Renal cortical epithelial cell (primary cell): ENCODE measurements around the gene TMEM39B. TPM values are rescaled to one million over a fixed set of nuclear protein-coding genes. Genes with fewer than 3 reads are reported as not detected.
A peak's percentile ranks its signal among the peaks of the same experiment; 100 is the strongest.
"Not testable (repeated sequence)": the region's sequence is repeated elsewhere in the genome, so short reads cannot be mapped to it uniquely, and the experiment has no call there.

Experiments
- DNase-seq: peaks from one replicate; pipeline ENCODE4 v3.0.0-alpha.2; 2011; ENCODE audit warnings: low read depth
- total RNA-seq: library from RNA; depleted of rRNA; stranded (reverse); fragments of >200 nt; gene quantifications from 2 replicates; pipeline ENCODE4 v1.2.3, GENCODE V29; 2014

TMEM39B gene
- total RNA-seq, 1 donor from 2014 or later: 4.7 TPM

GRCh38 chr1:32111789-32112188 lies 39.0 kb downstream of the TMEM39B start:
- peak; percentile 46 for DNase-seq

DNA sequence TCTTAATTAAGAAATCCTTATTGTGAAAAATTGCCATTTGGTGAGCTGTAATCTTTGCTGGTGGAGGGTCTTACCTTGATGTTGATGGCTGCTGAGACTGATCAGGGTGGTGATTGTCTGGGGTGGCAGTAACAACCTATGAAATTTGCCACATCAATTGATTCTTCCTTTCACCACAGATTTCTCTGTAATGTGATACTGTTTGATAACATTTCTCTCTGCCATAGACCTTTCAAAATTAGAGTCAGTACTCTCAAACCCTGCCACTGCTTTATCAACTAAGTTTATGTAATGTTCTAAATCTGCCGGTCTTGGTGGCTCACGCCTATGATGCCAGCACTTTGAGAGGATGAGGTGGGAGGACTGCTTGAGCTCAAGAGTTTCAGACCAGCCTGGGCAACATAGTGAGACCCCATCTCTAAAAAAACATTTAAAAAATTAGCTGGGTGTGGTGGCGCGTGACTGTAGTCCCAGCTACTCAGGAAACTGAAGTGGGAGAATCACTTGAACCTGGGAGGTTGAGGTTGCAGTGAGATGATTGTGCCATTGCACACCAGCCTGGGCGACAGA lies 40.2 kb downstream of the TMEM39B start:
- DNase-seq: no peak

DNA sequence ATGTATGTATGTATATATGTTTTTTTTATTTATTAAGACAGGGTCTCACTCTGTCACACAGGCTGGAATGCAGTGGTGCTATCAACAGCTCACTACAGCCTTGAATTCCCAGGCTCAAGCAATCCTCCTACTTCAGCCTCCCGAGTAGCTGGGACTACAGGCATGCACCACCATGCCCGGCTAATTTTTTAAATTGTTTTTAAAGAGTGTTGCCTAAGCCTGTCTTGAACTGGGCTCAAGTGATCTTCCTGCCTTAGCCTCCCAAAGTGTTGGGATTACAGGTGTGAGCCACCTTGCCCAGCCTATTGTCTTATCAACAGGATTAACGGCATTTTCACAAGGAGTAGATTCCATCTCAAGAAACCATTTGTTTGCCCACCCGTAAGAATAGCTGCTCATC lies 40.7 kb downstream of the TMEM39B start:
- not testable (repeated sequence) for DNase-seq

DNA sequence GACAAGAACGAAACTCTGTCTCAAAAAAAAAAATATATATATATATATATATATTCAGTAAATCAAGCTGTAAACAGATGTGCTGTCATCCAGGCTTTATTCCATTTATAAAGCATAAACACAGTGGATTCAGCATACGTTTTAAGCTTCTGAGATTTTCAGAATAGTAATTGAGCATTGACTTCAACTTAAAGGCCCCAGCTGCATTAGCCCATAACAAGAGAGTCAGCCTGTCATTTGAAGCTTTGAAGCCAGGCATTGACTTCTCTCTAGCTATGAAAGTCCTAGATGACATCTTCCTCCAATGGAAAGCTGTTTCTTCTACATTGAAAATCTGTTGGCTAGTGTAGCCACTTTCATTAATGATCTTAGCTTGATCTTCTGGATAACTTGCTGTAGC lies 41.7 kb downstream of the TMEM39B start:
- no peak for DNase-seq

DNA sequence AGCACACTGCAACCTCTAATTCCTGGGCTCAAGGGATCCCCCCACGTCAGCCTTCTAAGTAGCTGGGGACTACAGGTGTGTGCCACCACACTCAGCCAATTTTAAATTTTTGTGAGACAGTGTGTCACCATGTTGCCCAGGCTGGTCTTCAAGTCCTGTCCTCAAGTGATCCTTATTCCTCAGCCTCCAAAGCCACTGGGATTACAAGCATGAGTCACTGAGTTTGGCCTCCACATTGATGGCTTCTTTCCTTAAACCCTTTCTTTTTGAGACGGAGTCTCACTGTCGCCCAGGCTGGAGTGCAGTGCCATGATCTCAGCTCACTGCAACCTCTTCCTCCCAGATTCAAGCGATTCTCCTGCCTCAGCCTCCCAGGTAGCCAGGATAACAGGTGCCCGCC lies 42.8 kb downstream of the TMEM39B start:
- DNase-seq: no peak

DNA sequence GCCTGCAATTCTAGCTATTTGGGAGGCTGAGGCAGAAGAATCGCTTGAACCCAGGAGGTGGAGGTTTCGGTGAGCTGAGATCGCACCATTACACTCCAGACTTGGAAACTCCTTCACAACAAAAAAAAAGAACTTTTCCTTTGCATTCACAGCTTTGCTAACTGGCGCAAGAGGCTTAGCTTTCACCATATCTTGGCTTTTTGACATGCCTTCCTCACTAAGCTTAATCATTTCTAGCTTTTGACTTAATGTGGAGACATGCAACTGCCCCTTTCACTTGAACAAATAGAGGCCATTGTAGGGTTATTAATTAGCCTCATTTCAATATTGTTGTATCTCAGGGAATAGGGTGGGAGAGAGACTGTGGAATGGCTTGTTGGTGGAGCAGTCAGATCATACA lies 43.8 kb downstream of the TMEM39B start:
- DNase-seq: peak; percentile 72

GRCh38 chr1:32122151-32122550 lies 49.4 kb downstream of the TMEM39B start:
- DNase-seq: no peak

DNA sequence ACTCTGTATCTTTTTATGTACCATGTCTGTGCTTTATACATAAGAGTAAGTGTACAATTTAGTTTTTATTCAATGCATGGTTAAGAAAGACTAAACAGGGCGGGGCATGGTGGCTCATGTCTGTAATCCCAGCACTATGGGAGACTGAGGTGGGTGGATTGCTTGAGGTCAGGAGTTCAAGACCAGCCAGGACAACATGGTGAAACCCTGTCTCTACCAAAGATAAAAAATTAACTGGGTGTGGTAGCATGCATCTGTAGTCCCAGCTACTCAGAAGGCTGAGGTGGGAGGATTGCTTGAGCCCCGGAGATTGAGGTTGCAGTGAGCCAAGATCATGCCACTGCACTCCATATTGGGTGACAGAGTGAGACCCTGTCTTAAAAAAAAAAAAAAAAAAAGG lies 50.6 kb downstream of the TMEM39B start:
- DNase-seq: not testable (repeated sequence)

GRCh38 chr1:32125313-32125712 lies 52.6 kb downstream of the TMEM39B start:
- DNase-seq: no peak

DNA sequence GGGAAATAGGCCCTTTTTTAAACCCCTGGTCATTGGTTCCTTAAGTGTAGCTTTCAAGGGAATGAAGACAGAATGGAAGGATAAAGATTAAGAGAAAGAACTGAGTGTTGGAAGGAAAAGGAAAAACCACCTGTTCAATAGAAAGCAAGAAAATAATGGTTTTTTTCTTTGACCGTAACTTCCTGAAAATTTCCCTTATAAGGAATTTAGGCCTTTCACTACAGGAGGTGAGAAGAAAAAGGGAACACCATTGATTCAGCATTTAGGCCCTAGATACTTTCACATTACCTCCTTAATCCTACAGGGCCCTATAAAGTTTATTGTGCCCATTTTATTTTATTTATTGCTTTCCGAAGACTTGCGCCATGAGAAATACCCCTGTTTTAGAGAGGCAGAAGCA lies 54.0 kb downstream of the TMEM39B start:
- DNase-seq: no peak

DNA sequence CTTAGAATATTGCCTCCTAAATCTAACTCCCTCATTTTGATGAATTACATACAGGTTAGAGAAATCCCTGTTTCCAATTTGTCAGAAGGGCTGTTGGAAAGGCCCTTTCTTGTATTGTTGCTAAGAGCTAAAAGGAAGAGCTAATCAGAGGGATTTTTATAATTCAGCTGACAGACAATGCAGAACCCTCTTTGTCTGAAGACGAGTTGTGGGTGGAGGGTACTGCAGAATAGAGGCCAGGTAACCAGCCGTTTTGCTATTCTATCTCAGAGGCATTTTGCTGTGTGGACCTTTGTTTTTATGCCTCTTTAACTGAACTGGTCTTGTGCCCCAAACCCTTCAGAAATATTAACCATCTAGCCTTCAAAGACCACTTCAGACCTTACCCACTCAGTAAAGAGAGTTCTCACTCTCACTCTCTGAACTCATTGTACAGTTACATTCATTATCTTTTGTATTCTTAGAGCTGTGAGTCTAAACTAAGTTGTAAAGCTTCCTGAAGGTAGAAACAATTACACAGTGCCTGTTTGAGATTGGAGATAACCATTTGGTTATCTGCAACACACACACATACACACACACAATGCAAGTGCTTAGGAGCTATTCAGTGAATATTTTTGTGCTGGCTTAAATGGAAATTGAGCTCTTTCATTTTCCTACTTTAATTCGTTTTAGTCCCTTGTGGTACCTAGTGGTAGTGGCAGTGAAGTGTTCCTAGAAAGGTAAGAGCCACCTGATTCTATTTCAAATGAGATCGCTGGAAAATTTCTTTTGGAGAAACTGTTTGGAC lies 54.9 kb downstream of the TMEM39B start:
- no peak for DNase-seq

- DNase-seq: no peak
Observed at GRCh38 chr1:32128479-32128878, 55.7 kb downstream of the TMEM39B start.

DNA sequence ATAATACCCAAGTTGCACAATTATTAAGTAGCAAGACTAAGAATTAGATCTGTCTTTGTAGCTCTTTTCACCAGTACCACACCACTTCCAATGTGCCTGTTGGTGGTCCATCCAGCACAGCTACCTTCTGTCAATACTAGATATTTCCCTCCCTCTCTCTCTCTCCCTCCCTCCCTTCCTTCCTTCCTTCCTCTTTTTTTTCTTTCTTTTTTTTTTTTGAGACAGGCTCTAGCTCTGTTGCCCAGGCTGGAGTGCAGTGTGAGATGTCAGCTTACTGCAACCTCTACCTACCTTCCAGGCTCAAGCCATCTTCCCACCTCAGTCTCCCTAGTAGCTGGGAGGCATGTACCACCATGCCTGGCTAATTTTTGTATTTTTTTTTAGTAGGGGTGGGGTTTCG lies 56.2 kb downstream of the TMEM39B start:
- DNase-seq: no peak

GRCh38 chr1:32133950-32134280 lies 61.2 kb downstream of the TMEM39B start:
- DNase-seq: not testable (repeated sequence)

- DNase-seq: no peak
Observed at GRCh38 chr1:32137111-32137510, 64.4 kb downstream of the TMEM39B start.

DNA sequence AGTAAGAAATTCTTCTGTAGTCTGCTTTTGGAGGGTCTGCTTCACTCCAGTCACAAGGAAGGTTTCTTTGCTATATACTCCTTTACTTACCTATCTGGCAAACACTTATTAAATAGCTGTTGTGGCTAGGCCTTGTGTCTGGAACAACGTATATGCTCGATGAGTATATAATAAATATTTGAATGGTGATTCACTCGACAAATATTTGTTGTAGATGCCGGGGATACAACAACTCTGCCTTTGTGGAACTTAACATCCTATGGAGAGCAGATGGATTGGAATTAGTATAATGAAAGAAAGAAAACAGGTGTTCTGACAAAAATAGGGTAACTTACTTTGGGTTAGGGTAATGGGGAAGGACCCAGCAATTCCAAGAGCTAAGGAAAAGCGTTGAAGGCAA lies 66.2 kb downstream of the TMEM39B start:
- DNase-seq: peak; percentile 18

GRCh38 chr1:32142446-32143301 lies 69.9 kb downstream of the TMEM39B start:
- DNase-seq: peak; percentile 53

- DNase-seq: not testable (repeated sequence)
Observed at GRCh38 chr1:32143302-32143695, 70.6 kb downstream of the TMEM39B start.

DNA sequence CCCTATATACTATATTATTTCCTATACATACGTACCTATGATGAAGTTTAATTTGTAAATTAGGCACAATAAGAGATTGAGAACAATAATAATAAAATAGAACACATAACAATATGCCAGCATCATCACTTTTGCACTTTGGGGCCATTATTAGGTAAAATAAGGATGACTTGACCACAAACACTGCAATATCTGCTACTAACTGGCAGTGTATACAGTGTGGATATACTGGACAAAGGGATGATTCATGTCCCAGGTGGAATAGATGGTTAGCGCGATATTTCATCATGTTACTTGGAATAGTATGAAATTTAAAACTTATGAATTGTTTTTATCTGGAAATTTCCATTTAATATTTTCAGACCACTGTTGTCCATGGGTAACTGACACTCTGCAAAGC lies 71.3 kb downstream of the TMEM39B start:
- no peak for DNase-seq

DNA sequence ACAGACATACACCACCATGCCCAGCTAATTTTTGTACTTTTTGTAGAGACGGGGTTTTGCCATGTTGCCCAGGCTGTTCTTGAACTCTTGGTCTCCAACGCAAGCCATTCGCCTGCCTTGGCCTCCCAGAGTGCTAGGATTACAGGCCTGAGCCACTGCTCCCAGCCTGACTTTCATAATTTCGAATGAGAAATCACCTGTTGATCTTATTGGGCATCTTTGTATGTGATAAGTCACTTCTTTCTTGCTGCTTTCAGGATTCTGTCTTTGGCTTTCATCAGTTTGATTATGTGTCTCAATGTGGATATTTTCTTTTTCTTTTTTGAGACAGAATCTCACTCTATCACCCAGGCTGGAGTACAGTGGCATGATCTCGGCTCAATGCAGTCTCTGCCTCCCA lies 75.1 kb downstream of the TMEM39B start:
- not testable (repeated sequence) for DNase-seq

- no peak for DNase-seq
Observed at GRCh38 chr1:32150847-32151246, 78.1 kb downstream of the TMEM39B start.

- DNase-seq: peak; percentile 15
Observed at GRCh38 chr1:32151319-32151787, 78.6 kb downstream of the TMEM39B start.
